ENCODE data around the gene ALDOC. TPM values are rescaled to one million over a fixed set of nuclear protein-coding genes. Genes with fewer than 3 reads are reported as not detected.

Gene ALDOC
- total and polyA plus RNA-seq, 10 of the 15 experiments (the other 5 are each of a cell fraction or from before 2014, with no cell fraction given): 16.0 to 268 (median 78.2) TPM

- no peak for TF ChIP-seq CREM (IDR thresholded peaks at IDR 0.05; ENCODE audit: low read depth)
- TF ChIP-seq BCL3 (IDR thresholded peaks at IDR 0.05; ENCODE audit: borderline replicate concordance, insufficient read depth, low read depth, low read length, poor library complexity, severe bottlenecking): no peak
- no peak for TF ChIP-seq CBFB (IDR thresholded peaks at IDR 0.05; ENCODE audit: low read depth)
Observed at GRCh38 chr17:28547096-28547622, 29.5 kb downstream of the ALDOC start (continued).

GRCh38 chr17:28545787-28546415 lies 30.8 kb downstream of the ALDOC start:
- in situ Hi-C loops (cut with MboI): loop anchor here (5.0 to 10.0 kb wide), 2 partner anchors 49 to 171 kb away; partner anchors contain the start of genes SARM1 and VTN
- BruUV-seq (replicated peaks): no TSS peak
- CTCF ChIA-PET: interaction anchor here (0.6 to 13.9 kb wide), 5 partner anchors 24 to 199 kb away, joined by 3 to 316 read pairs (median 83); partner anchors contain the start of genes PIGS and RSKR
- TF ChIP-seq CBFB (IDR thresholded peaks at IDR 0.05; ENCODE audit: low read depth) (no peak), NKRF (conservative IDR thresholded peaks at IDR 0.05) (no peak), YY1 (IDR thresholded peaks at IDR 0.05; ENCODE audit: low read depth, low read length) (no peak), FOXM1 (IDR thresholded peaks at IDR 0.05; ENCODE audit: low read depth, low read length) (no peak), NFYB (IDR thresholded peaks at IDR 0.05; ENCODE audit: insufficient read depth, low read depth, low read length) (no peak), EED (IDR thresholded peaks at IDR 0.05; ENCODE audit: low read depth) (no peak), JUND (IDR thresholded peaks at IDR 0.05; ENCODE audit: low read depth, low read length) (no peak), MEF2B (IDR thresholded peaks at IDR 0.05; ENCODE audit: partially characterized antibody, poor library complexity, severe bottlenecking) (no peak), SKIL (IDR thresholded peaks at IDR 0.05; ENCODE audit: low read depth, poor library complexity, severe bottlenecking) (no peak), ZNF274 (IDR thresholded peaks at IDR 0.05; ENCODE audit: insufficient read depth, insufficient read length) (no peak), KDM1A (IDR thresholded peaks at IDR 0.05; ENCODE audit: borderline replicate concordance) (no peak)

More at GRCh38 chr17:28545787-28546415, 30.8 kb downstream of the ALDOC start:
- ChIA-PET SMC1A (ENCODE audit: uncharacterized antibody, unreplicated experiment) (interaction anchor here (2.9 to 6.1 kb wide), 2 partner anchors 23 to 52 kb away, joined by 10 to 89 read pairs; partner anchors contain the start of gene PIGS), RAD21 (ENCODE audit: unreplicated experiment) (interaction anchor here (0.6 to 1.0 kb wide), 2 partner anchors 26 to 48 kb away, joined by 3 read pairs; no protein-coding TSS in a partner anchor), POLR2A (interaction anchor here (0.6 to 9.1 kb wide), 4 partner anchors 24 to 245 kb away, joined by 4 to 148 read pairs (median 54); partner anchors contain the start of genes ALDOC and PIGS)
- H3K4me1 ChIP-seq (ENCODE audit: control insufficient read depth, insufficient read depth, low read length): peaks cover 38% of the 10 kb centered on the region
- no peak overlapping the region for H2AFZ ChIP-seq (ENCODE audit: control insufficient read depth, low read depth, low read length)
- 63% methylated on average over 6 of the region's 6 CpGs for WGBS (ENCODE audit: insufficient coverage, insufficient replicate concordance, low lambda C conversion rate, missing lambda C conversion rate)
- peaks cover 2 to 3% of the 10 kb centered on the region in 2 experiments; a peak in 1 of 4 replicates for H3K36me3 ChIP-seq (ENCODE audit: control insufficient read depth in 2 of 2, insufficient read depth in 2 of 2, low read length in 1 of 2)
- no peak overlapping the region for H3K4me2 ChIP-seq (ENCODE audit: control insufficient read depth, insufficient read depth)
- H3K79me2 ChIP-seq (ENCODE audit: control insufficient read depth, insufficient read depth, low read length): peaks cover 35% of the 10 kb centered on the region
- intact Hi-C loops (cut with micrococcal nuclease; ENCODE audit: unreplicated experiment): loop anchor here (2.0 to 10.0 kb wide), 3 partner anchors 45 to 171 kb away; partner anchors contain the start of genes SARM1 and VTN
- no peak for ATAC-seq
- H3K4me3 ChIP-seq: no peak overlapping the region
- FAIRE-seq: no peak
- no peaks in the 10 kb centered on the region for H3K27me3 ChIP-seq (replicated peaks in 1 of 2; ENCODE audit: control insufficient read depth in 2 of 2, insufficient read depth in 2 of 2, low read length in 1 of 2)
- H3K9me3 ChIP-seq (replicated peaks; ENCODE audit: control insufficient read depth, insufficient read depth, low read length): no peaks in the 10 kb centered on the region
- DNase-seq (ENCODE audit: low read depth, low spot score): no peak
- H3K27ac ChIP-seq (ENCODE audit: control insufficient read depth, insufficient read depth): no peak overlapping the region
- no peak overlapping the region for H3K9ac ChIP-seq (ENCODE audit: control insufficient read depth, insufficient read depth, low read length)
- no peaks in the 10 kb centered on the region for H4K20me1 ChIP-seq (ENCODE audit: control insufficient read depth, insufficient read depth)
